A549 (cell line): ENCODE measurements around the gene SLC40A1. TPM values are rescaled to one million over a fixed set of nuclear protein-coding genes. Genes with fewer than 3 reads are reported as not detected.

Experiments
- ATAC-seq, 2 experiments: fragments of 200-7000 bp in 1 of 2; fragments of >200 bp in 1 of 2; cut with Nextera tagmentation in 1 of 2; cut with Tn5 transposase in 1 of 2; 3 replicates each; pipeline versions ENCODE4 v1.8.0 to v1.9.1; 2018 to 2020; ENCODE audit warnings: mild to moderate bottlenecking in 1 of 2, moderate library complexity in 1 of 2
- CTCF ChIA-PET: fragments of 300-600 bp; sonication (Branson Sonifier 250); formaldehyde crosslinking; extraction: SDS; loops from one replicate; lab custom pipeline; 2021; ENCODE audit warnings: antibody characterized with exemption, inconsistent platforms; lab: Yijun Ruan, JAX
- POLR2A ChIA-PET: fragments of 350-600 bp; formaldehyde crosslinking; extraction: SDS; loops from one replicate; lab custom pipeline; 2021; ENCODE audit warnings: antibody characterized with exemption, inconsistent platforms; lab: Yijun Ruan, JAX
- DNase-seq, 2 experiments: peaks; one replicate each; pipeline versions ENCODE4 v3.0.0 to v3.0.0-alpha.2; 2011 to 2016; ENCODE audit warnings: low read depth in 1 of 2, low spot score in 1 of 2
- FAIRE-seq: peaks from 2 replicates; lab custom pipeline; 2011; peaks lifted over from hg19 to GRCh38; lab: Jason Lieb, UNC
- H3K27ac ChIP-seq, 2 experiments: fragments of >200 bp; sonication (Bioruptor Twin); formaldehyde crosslinking; 3 replicates each; pipeline ENCODE4 v1.5.1; 2016 to 2017
- H3K4me1 ChIP-seq: fragments of >200 bp; sonication (Bioruptor Twin); formaldehyde crosslinking; 3 replicates; pipeline ENCODE4 v1.6.1; 2016
- H3K4me2 ChIP-seq: fragments of >200 bp; sonication (Bioruptor Twin); formaldehyde crosslinking; 3 replicates; pipeline ENCODE4 v1.6.1; 2016
- H3K4me3 ChIP-seq: fragments of >200 bp; sonication (Bioruptor Twin); formaldehyde crosslinking; 3 replicates; pipeline ENCODE4 v1.5.1; 2016
- H3K9me3 ChIP-seq: fragments of >200 bp; sonication (Bioruptor Twin); formaldehyde crosslinking; 3 replicates; pipeline ENCODE4 v1.6.1; 2016
- CBX2 ChIP-seq: fragments of 200-600 bp; sonication (generic); IDR thresholded peaks from 2 replicates; pipeline ENCODE4 v1.6.1; 2016; ENCODE audit warnings: low read depth, mild to moderate bottlenecking, borderline replicate concordance
- CHD4 ChIP-seq: fragments of 200-600 bp; sonication (generic); IDR thresholded peaks from 2 replicates; pipeline ENCODE4 v1.6.1; 2016; ENCODE audit warnings: antibody characterized with exemption, mild to moderate bottlenecking, borderline replicate concordance
- ESRRA ChIP-seq: fragments of 150-350 bp; IDR thresholded peaks from 2 replicates; pipeline ENCODE4 v1.6.1; 2014; ENCODE audit warnings: mild to moderate bottlenecking, low read length, borderline replicate concordance
- FOSB ChIP-seq: fragments of 250-450 bp; sonication (Bioruptor Pico); IDR thresholded peaks from 2 replicates; pipeline ENCODE4 v1.5.0; 2020; ENCODE audit warnings: mild to moderate bottlenecking, moderate library complexity
- FOSL2 ChIP-seq, 2 experiments: fragments of 450-650 bp in 1 of 2; fragments of >200 bp in 1 of 2; sonication (Bioruptor Twin) in 1 of 2; formaldehyde crosslinking; IDR thresholded peaks; 2 replicates each; pipeline versions ENCODE4 v1.5.0 to v1.6.1; 2016 to 2020; ENCODE audit warnings: mild to moderate bottlenecking in 1 of 2, moderate library complexity in 1 of 2
- GATA3 ChIP-seq: IDR thresholded peaks from 2 replicates; pipeline ENCODE4 v1.6.1; 2012; ENCODE audit warnings: borderline replicate concordance
- HDAC2 ChIP-seq: fragments of 200-600 bp; sonication (generic); IDR thresholded peaks from 2 replicates; pipeline ENCODE4 v1.6.1; 2016
- HES2 ChIP-seq: fragments of >200 bp; sonication (Bioruptor Twin); formaldehyde crosslinking; IDR thresholded peaks from 2 replicates; pipeline ENCODE4 v1.6.1; 2016
- HEYL ChIP-seq: fragments of 250-450 bp; sonication (Bioruptor Pico); IDR thresholded peaks from 2 replicates; pipeline ENCODE4 v1.8.0; 2021; ENCODE audit warnings: mild to moderate bottlenecking, moderate library complexity
- HOXA7 ChIP-seq: fragments of 250-450 bp; sonication (Bioruptor Pico); IDR thresholded peaks from 2 replicates; pipeline ENCODE4 v1.5.0; 2020; ENCODE audit warnings: mild to moderate bottlenecking, moderate library complexity
- HOXB5 ChIP-seq: fragments of 250-450 bp; sonication (Bioruptor Pico); IDR thresholded peaks from 2 replicates; pipeline ENCODE4 v1.5.0; 2020; ENCODE audit warnings: mild to moderate bottlenecking, moderate library complexity
- JUNB ChIP-seq: fragments of >200 bp; sonication (Bioruptor Twin); formaldehyde crosslinking; IDR thresholded peaks from 2 replicates; pipeline ENCODE4 v1.6.1; 2016
- MYC ChIP-seq: IDR thresholded peaks from 2 replicates; pipeline ENCODE4 v1.6.1; 2012; ENCODE audit warnings: mild to moderate bottlenecking, inconsistent platforms, low read length, improper control_type of control experiment, borderline replicate concordance
- NFE2L2 ChIP-seq: fragments of 150-350 bp; conservative IDR thresholded peaks from 2 replicates; pipeline ENCODE4 v1.6.1; 2014; ENCODE audit warnings: low read length
- NPAS2 ChIP-seq: fragments of 250-450 bp; sonication (Bioruptor Pico); IDR thresholded peaks from 2 replicates; pipeline ENCODE4 v1.8.0; 2022; ENCODE audit warnings: mild to moderate bottlenecking, moderate library complexity, borderline replicate concordance
- NR3C1 ChIP-seq: fragments of >200 bp; sonication (Bioruptor Twin); formaldehyde crosslinking; IDR thresholded peaks from 3 replicates; pipeline ENCODE4 v1.6.1; 2017
- POLR2AphosphoS2 ChIP-seq: conservative IDR thresholded peaks from 2 replicates; pipeline ENCODE4 v1.6.1; 2012; ENCODE audit warnings: low read length, improper control_type of control experiment, inconsistent platforms
- RAD21 ChIP-seq, 2 experiments: fragments of >200 bp in 1 of 2; sonication (Bioruptor Twin) in 1 of 2; formaldehyde crosslinking in 1 of 2; IDR thresholded peaks in 1 of 2; conservative IDR thresholded peaks in 1 of 2; 2 replicates in 1 of 2; 3 replicates in 1 of 2; pipeline ENCODE4 v1.6.1; 2012 to 2018; ENCODE audit warnings: inconsistent platforms in 1 of 2
- RNF2 ChIP-seq: fragments of 200-600 bp; sonication (generic); IDR thresholded peaks from 2 replicates; pipeline ENCODE4 v1.6.1; 2016; ENCODE audit warnings: low read depth, mild to moderate bottlenecking, antibody characterized with exemption, moderate library complexity, borderline replicate concordance
- TP53 ChIP-seq: fragments of 250-450 bp; sonication (Bioruptor Pico); IDR thresholded peaks from 2 replicates; pipeline ENCODE4 v1.5.0; 2021; ENCODE audit warnings: mild to moderate bottlenecking, moderate library complexity
- ZC3H11A ChIP-seq: fragments of 450-650 bp; IDR thresholded peaks from 2 replicates; pipeline ENCODE4 v1.6.1; 2014; ENCODE audit warnings: antibody characterized with exemption, mild to moderate bottlenecking
- ZNF302 ChIP-seq: fragments of 250-450 bp; sonication (Bioruptor Pico); IDR thresholded peaks from 2 replicates; pipeline ENCODE4 v1.9.0; 2021; ENCODE audit warnings: inconsistent platforms, mild to moderate bottlenecking, moderate library complexity
- WGBS: methylation state at CpG from one replicate; pipeline ENCODE4 v1.1.6; 2017; ENCODE audit errors: missing lambda C conversion rate; 5-methylcytosine and 5-hydroxymethylcytosine counted together
- polyA plus RNA-seq, 4 experiments: library from polyadenylated mRNA; depleted of rRNA in 3 of 4; stranded (reverse); fragments of >200 nt; fragmentation: RNase III in 1 of 4; extraction: RNeasy Plus Mini Kit Qiagen cat#74134 plus additional on column Dnase treatment in 1 of 4; gene quantifications; 2 replicates in 3 of 4; 3 replicates in 1 of 4; pipeline ENCODE4 v1.2.3, GENCODE V29; 2011 to 2017
- TF ChIP-seq, protein P1 (sequence below): fragments of 150-350 bp; IDR thresholded peaks from 2 replicates; pipeline ENCODE4 v1.6.1; 2014; ENCODE audit warnings: low read depth, mild to moderate bottlenecking, low read length

Gene SLC40A1
- polyA plus RNA-seq, 2 of the 4 experiments (the other 2 are of a cell fraction) = 8.2 to 12.3 TPM

GRCh38 chr2:189541591-189541990 lies 39.0 kb downstream of the SLC40A1 start:
- no peaks in the 10 kb centered on the region for H3K9me3 ChIP-seq
- WGBS = 89% methylated on average over 5 of the region's 5 CpGs
- H3K4me1 ChIP-seq = peaks cover 7% of the 10 kb centered on the region; the same call in 2 of the 3 replicates
- H3K4me2 ChIP-seq = no peak overlapping the region
- POLR2A ChIA-PET = no interaction called here
- no peak overlapping the region for H3K27ac ChIP-seq
- TF ChIP-seq NR3C1 (no peak), HES2 (no peak), HDAC2 (no peak), ZC3H11A (no peak), GATA3 (no peak), FOSB (CRISPR knock-in tag) (no peak), MYC (no peak), HEYL (no peak), CBX2 (no peak)
- TF ChIP-seq, protein P1, sequence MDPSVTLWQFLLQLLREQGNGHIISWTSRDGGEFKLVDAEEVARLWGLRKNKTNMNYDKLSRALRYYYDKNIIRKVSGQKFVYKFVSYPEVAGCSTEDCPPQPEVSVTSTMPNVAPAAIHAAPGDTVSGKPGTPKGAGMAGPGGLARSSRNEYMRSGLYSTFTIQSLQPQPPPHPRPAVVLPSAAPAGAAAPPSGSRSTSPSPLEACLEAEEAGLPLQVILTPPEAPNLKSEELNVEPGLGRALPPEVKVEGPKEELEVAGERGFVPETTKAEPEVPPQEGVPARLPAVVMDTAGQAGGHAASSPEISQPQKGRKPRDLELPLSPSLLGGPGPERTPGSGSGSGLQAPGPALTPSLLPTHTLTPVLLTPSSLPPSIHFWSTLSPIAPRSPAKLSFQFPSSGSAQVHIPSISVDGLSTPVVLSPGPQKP = no peak
- ATAC-seq = no peak
- H3K4me3 ChIP-seq = no peak overlapping the region
- CTCF ChIA-PET = interaction anchor here (1.5 kb wide), 1 partner anchor 8 kb away, joined by 4 read pairs; no protein-coding TSS in a partner anchor
- FAIRE-seq = no peak
- no peak for DNase-seq

DNA sequence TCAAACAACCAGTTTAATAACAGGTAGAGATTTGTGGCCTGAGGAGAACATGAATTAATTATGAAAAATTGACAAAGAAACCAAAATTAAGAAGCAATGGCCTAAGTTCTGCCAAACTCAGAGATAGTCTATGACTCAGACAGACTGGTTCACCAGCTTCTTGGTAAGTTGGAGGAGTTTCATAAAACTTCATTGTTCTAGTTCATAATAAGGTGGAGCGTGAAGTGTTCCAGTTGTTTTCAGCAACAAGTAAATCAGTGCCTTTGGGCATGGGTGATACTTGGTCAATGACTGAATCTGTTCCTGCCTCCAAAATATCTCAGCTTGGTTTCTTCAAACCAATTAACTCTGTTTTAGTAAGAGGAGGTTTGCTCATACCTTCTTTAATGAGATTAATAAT lies 40.0 kb downstream of the SLC40A1 start:
- ATAC-seq = no peak
- WGBS = 83% methylated on average over 1 of the region's 1 CpG

DNA sequence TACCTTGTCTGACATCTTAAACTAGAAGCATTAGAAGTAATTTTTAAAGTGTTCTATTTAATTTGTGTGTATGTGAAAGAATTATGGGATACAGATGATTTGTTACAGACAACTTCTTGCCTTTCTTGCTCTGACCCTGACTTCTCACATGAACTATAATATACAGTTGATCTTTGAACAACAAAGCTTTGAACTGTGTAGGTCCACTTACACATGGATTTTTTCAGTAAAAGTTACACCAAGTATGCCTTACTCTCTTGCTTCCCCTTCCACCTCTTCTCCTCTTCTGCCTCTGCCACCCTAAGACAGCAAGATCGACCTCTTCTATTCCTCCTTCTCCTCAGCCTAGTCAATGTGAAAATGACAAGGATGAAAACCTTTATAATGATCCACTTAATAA lies 42.2 kb downstream of the SLC40A1 start:
- ChIA-PET CTCF (no interaction called here), POLR2A (no interaction called here)
- Histone ChIP-seq H3K9me3 (peaks cover 4% of the 10 kb centered on the region; the same call in 2 of the 3 replicates), H3K4me3 (no peak overlapping the region), H3K27ac (no peak overlapping the region), H3K4me2 (no peak overlapping the region), H3K4me1 (peaks cover 28% of the 10 kb centered on the region)
- no peak for TF ChIP-seq CHD4
- no peak for TF ChIP-seq ESRRA
- no peak for TF ChIP-seq ZNF302 (CRISPR knock-in tag)
- TF ChIP-seq RNF2 = no peak
- TF ChIP-seq MYC = no peak
- DNase-seq (no peak), ATAC-seq (no peak), FAIRE-seq (no peak)
- WGBS = 79% methylated on average over 1 of the region's 1 CpG

More for the DNA sequence above, 40.0 kb downstream of the SLC40A1 start:
- no peak overlapping the region for H3K4me3 ChIP-seq
- H3K4me1 ChIP-seq = peaks cover 7% of the 10 kb centered on the region; the same call in 2 of the 3 replicates
- peaks cover under 1% of the 10 kb centered on the region; the same call in 2 of the 3 replicates for H3K9me3 ChIP-seq
- ChIA-PET CTCF (interaction anchor here (0.9 to 1.5 kb wide), 3 partner anchors 9 to 24 kb away, joined by 3 to 9 read pairs (median 4); no protein-coding TSS in a partner anchor), POLR2A (no interaction called here)
- DNase-seq (no peak), FAIRE-seq (no peak)
- TF ChIP-seq HOXA7 (CRISPR knock-in tag) (no peak), ESRRA (no peak), TP53 (CRISPR knock-in tag) (no peak), FOSB (CRISPR knock-in tag) (no peak), NPAS2 (no peak), CBX2 (no peak), NR3C1 (no peak), FOSL2 (IDR thresholded peaks at IDR 0.05) (no peak), FOSL2 (CRISPR knock-in tag; IDR thresholded peaks at IDR 0.05) (no peak), NFE2L2 (no peak), HOXB5 (CRISPR knock-in tag) (no peak), CHD4 (no peak), JUNB (no peak), POLR2AphosphoS2 (no peak), RNF2 (no peak), RAD21 (conservative IDR thresholded peaks at IDR 0.05 in 1 of 2, IDR thresholded peaks at IDR 0.05 in 1 of 2) (no peak)
- no peak overlapping the region for H3K27ac ChIP-seq
- no peak overlapping the region for H3K4me2 ChIP-seq
